Astrocyte (in vitro differentiated cells and primary cell): ENCODE results near the gene AKAP8.

Experiments
- CTCF ChIP-seq: IDR thresholded peaks from 2 replicates; pipeline ENCODE4 v1.5.1; 2011; ENCODE audit warnings: low read depth, mild to moderate bottlenecking, inconsistent platforms, low read length, moderate library complexity; ENCODE audit not compliant: insufficient read depth
- EZH2 ChIP-seq: IDR thresholded peaks from 2 replicates; pipeline ENCODE4 v1.6.1; 2012; ENCODE audit warnings: mild to moderate bottlenecking, low read length, inconsistent platforms; ENCODE audit not compliant: insufficient read depth

- TF ChIP-seq EZH2 (no peak), CTCF (no peak)
Observed at GRCh38 chr19:15427991-15428471, 48.4 kb upstream of the AKAP8 start.
